Stomach (tissue), 9 donors: Measurements from ENCODE around the gene OCIAD1. TPM values are rescaled to one million over a fixed set of nuclear protein-coding genes. Genes with fewer than 3 reads are reported as not detected.

Experiments
- DNase-seq, 2 donors: peaks; one replicate each; pipeline versions ENCODE4 v3.0.0 to v3.0.0-alpha.2; 2013 to 2019
- H3K27ac ChIP-seq, 5 donors: fragments of 200-600 bp in 4 of 5; sonication (generic) in 4 of 5; one replicate each; pipeline ENCODE4 v1.5.1; 2013 to 2019; ENCODE audit warnings: mild to moderate bottlenecking in 1 of 5, moderate library complexity in 1 of 5
- H3K27me3 ChIP-seq, 3 donors: fragments of 200-600 bp; sonication (generic); one replicate each; pipeline ENCODE4 v1.5.1; 2017 to 2019; ENCODE audit warnings: mixed run types in 1 of 3
- H3K36me3 ChIP-seq, 4 donors: fragments of 200-600 bp; sonication (generic); 1 replicate in 3 of 4; 2 replicates in 1 of 4; pipeline ENCODE4 v1.5.1; 2016 to 2019
- H3K4me1 ChIP-seq, 4 donors: fragments of 200-600 bp; sonication (generic); one replicate each; pipeline ENCODE4 v1.5.1; 2016 to 2019
- H3K4me3 ChIP-seq, 4 donors: fragments of 200-600 bp; sonication (generic) in 3 of 4; one replicate each; pipeline ENCODE4 v1.5.1; 2016 to 2019; ENCODE audit warnings: mild to moderate bottlenecking in 1 of 4
- H3K9me3 ChIP-seq, 4 donors: fragments of 200-600 bp; sonication (generic); one replicate each; pipeline ENCODE4 v1.5.1; 2016 to 2019
- EP300 ChIP-seq: sonication (generic); formaldehyde crosslinking; IDR thresholded peaks from one replicate; pipeline ENCODE4 v1.6.1; 2017; ENCODE audit warnings: antibody characterized with exemption
- POLR2A ChIP-seq, 4 donors: fragments of 450-650 bp; IDR thresholded peaks; one replicate each; pipeline ENCODE4 v1.6.1; 2016; ENCODE audit warnings: antibody characterized with exemption in 4 of 4, control low read depth in 2 of 4, mild to moderate bottlenecking in 1 of 4, moderate library complexity in 1 of 4
- POLR2AphosphoS5 ChIP-seq, 3 donors: sonication (generic); formaldehyde crosslinking; IDR thresholded peaks; one replicate each; pipeline ENCODE4 v1.6.1; 2016; ENCODE audit warnings: antibody characterized with exemption in 3 of 3
- WGBS, 5 donors: extraction: QIAGEN DNeasy Blood & Tissue Kit in 3 of 5; methylation state at CpG; one replicate each; pipeline versions ENCODE4 v1.1.5 to v1.1.7; 2013 to 2018; 5-methylcytosine and 5-hydroxymethylcytosine counted together
- intact Hi-C: fragments of 100-400 bp; cut with DNase I; formaldehyde crosslinking; loops from one replicate; pipeline ENCODE4 v1.15.1; 2023; ENCODE audit warnings: low total_unique reads
- polyA plus RNA-seq, 3 donors: library from polyadenylated mRNA; stranded (reverse); fragments of 200-250 nt; gene quantifications; one replicate each; pipeline ENCODE4 v1.2.3, GENCODE V29; 2013
- total RNA-seq, 5 donors: library from RNA; depleted of rRNA; stranded (reverse); fragments of >200 nt; gene quantifications; one replicate each; pipeline versions ENCODE4 v1.1.0 to v1.2.3, GENCODE V29; 2014 to 2016
- TF ChIP-seq, protein P1 (sequence below), 7 experiments: fragments of 450-650 bp in 4 of 7; fragments of 200-600 bp in 3 of 7; sonication (generic) in 3 of 7; IDR thresholded peaks; one replicate each; pipeline ENCODE4 v1.5.1; 2016 to 2019; ENCODE audit warnings: antibody characterized with exemption in 7 of 7, control low read depth in 2 of 7, mild to moderate bottlenecking in 1 of 7
- donor health status: healthy with polysubstance abuse.
- donor health status: Bipolar disorder and iron deficiency.
- donor health status: healthy.

OCIAD1 gene
- total and polyA plus RNA-seq, 8 donors = 24.0 to 142 (median 85.5) TPM

DNA sequence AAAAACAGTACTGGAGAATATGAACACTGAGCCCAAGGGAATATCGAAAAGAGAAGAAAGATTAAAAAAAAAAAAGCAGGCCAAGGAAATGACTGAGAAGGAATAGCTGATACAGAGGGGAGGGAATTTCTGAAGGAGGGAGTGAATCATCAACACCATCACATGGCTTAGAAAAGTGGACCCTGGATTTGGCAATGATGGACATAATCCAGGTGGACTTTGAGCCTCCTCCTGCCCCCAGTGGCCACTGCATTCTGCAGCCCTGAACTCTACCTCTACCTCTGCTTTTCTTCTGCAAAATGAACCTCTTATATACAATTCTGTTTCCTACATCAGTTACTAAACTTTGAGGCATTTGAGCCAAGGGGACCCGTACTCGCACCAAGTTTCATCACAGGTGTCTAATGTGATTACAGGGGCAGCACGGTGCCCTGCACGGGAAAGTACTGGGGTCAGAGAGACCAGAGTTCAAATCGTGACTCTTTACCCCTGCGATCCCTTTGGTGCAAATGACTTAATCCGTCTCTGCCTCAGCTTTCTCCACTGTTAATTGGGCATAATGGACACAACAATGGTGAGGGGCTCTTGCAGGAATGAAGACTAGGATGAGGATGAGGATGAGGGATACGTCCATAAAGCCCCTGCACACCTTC is 74.6 kb downstream of the OCIAD1 start:
- TF ChIP-seq, protein P1, sequence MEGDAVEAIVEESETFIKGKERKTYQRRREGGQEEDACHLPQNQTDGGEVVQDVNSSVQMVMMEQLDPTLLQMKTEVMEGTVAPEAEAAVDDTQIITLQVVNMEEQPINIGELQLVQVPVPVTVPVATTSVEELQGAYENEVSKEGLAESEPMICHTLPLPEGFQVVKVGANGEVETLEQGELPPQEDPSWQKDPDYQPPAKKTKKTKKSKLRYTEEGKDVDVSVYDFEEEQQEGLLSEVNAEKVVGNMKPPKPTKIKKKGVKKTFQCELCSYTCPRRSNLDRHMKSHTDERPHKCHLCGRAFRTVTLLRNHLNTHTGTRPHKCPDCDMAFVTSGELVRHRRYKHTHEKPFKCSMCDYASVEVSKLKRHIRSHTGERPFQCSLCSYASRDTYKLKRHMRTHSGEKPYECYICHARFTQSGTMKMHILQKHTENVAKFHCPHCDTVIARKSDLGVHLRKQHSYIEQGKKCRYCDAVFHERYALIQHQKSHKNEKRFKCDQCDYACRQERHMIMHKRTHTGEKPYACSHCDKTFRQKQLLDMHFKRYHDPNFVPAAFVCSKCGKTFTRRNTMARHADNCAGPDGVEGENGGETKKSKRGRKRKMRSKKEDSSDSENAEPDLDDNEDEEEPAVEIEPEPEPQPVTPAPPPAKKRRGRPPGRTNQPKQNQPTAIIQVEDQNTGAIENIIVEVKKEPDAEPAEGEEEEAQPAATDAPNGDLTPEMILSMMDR (IDR thresholded peaks at IDR 0.05) = no peak
- peak in 1 of 3 donors; percentile 62 for TF ChIP-seq POLR2AphosphoS5 (IDR thresholded peaks at IDR 0.05)
- no peaks in the 10 kb centered on the region for H3K9me3 ChIP-seq
- peak overlapping the region in 4 of 5 donors; percentile 14 to 91 (median 82) for H3K27ac ChIP-seq
- peaks cover 0 to 37% (median 21%) of the 10 kb centered on the region in 4 donors for H3K36me3 ChIP-seq
- H3K27me3 ChIP-seq = no peaks in the 10 kb centered on the region
- intact Hi-C loops = no loop called here
- H3K4me1 ChIP-seq = peaks cover 4 to 39% (median 30%) of the 10 kb centered on the region in 4 donors
- DNase-seq = peak; percentile 31 to 57
- H3K4me3 ChIP-seq = peak overlapping the region; percentile 61 to 79 (median 68)
- 43 to 61% (median 51%) methylated on average over 9 of the region's 9 CpGs for WGBS, 5 donors

DNA sequence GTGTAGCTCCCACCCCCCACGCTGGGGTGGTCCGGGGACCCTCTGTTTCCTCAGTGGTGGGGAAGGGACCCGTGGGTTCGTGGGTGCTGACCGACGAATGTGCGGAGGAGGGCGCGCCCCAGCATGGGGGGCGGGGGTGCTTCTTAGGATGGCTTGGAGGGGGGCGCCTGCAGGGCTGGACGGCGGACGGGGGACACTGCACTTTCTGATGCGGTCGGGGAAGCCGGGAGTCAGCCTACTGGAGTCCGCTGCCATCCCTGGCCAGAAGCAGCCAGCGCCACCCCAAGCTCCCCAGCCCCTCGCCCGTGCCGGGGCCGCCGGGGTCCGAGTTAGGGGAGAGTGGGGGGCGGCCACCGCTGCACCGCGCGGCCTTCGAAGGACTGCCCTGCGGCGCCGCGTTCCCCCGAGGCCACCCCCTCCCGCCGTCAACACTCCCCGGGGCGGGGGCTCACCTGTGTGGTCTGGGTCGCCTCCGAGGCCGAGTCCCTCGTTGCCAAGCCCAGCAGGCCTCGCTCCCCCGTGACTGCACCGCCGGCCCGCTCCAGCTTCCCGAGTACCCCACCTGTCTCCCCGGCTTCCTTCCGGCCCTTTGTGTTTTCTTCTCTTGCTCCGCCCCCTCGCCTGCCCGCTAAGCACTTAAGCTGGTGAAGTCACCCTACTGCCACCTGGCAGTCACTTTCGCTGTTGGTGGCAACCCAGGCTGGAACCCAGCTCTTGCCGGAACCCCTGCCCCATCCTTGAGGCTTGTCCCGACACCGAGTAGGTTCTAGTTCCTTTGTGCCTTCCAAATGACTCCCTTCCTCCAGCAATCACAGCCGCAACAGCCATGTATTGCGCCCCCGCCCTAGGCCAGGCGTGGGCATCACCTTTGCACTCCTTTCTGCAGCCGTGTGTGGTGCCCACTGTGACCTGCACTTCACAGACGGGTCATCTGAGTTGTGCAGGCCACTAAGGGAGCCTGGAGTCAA is 75.6 kb downstream of the OCIAD1 start, which contains the start of gene OCIAD2:
OCIAD2 (minus strand) TSS at position 569 of the 968 bp plus-strand sequence. CDS start 2,225 bp downstream, outside the sequence.
- DNase-seq = peak; percentile 84 to 94
- peaks cover 0 to 28% (median 13%) of the 10 kb centered on the region in 4 donors for H3K36me3 ChIP-seq
- H3K9me3 ChIP-seq = no peaks in the 10 kb centered on the region
- H3K27me3 ChIP-seq = no peaks in the 10 kb centered on the region
- TF ChIP-seq, protein P1 (IDR thresholded peaks at IDR 0.05) = peak in 2 of 7 experiments; percentile 12 to 24
- TF ChIP-seq POLR2A (IDR thresholded peaks at IDR 0.05) (peak in 1 of 4 donors; percentile 54), POLR2AphosphoS5 (IDR thresholded peaks at IDR 0.05) (peak in 2 of 3 donors; percentile 82 to 88), EP300 (no peak)
- WGBS, 5 donors = 4 to 11% (median 5%) methylated on average over 34 to 65 of the region's 65 CpGs
- peaks cover 4 to 39% (median 30%) of the 10 kb centered on the region in 4 donors for H3K4me1 ChIP-seq
- intact Hi-C loops = no loop called here
- H3K4me3 ChIP-seq = peak within 1 kb of the TSS; percentile 61 to 79 (median 68)
- peak within 1 kb of the TSS; percentile 74 to 91 (median 82) for H3K27ac ChIP-seq

DNA sequence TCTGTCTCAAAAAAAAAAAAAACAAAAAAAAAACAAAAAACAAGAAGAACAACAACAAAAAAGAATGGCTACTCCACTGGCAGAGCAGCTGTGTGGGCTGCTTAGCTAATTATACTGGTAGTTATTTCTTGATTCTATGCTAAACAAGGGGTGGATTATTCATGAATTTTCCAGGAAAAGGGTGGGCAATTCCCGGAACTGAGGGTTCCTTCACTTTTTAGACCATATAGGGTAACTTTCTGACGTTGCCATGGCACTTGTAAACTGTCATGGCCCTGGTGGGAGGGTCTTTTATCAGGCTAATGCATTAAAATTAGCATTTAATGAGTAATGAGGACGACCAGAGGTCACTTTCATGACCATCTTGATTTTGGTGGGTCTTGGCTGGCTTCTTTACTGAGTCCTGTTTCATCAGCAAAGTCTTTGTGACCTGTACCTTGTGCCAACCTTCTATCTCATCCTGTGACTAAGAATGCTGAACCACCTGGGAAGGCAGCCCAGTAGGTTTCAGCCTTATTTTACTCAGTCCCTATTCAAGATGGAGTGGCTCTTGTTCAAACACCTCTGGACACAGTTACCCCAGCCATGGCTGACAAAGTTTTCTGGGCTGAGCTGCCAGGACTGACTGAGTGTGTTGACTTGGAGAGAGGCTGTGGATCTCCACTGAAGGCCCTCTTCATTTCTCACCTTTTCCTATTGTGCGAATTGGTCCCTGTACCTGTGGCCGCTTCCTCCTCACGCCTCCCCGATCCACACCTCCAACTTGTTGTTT is 77.0 kb downstream of the OCIAD1 start:
- WGBS, 5 donors = 86 to 98% (median 91%) methylated on average over 7 of the region's 7 CpGs
- no peak for DNase-seq

More for the DNA sequence above, 77.0 kb downstream of the OCIAD1 start:
- peaks cover 0 to 14% (median 4%) of the 10 kb centered on the region in 4 donors for H3K36me3 ChIP-seq
- no peaks in the 10 kb centered on the region for H3K27me3 ChIP-seq
- no peaks in the 10 kb centered on the region for H3K9me3 ChIP-seq
- TF ChIP-seq, protein P1 (IDR thresholded peaks at IDR 0.05) = no peak
- TF ChIP-seq POLR2A (IDR thresholded peaks at IDR 0.05) (no peak), EP300 (no peak), POLR2AphosphoS5 (IDR thresholded peaks at IDR 0.05) (no peak)
- intact Hi-C loops = no loop called here
- no peak overlapping the region for H3K4me3 ChIP-seq
- peaks cover 4 to 39% (median 23%) of the 10 kb centered on the region in 4 donors for H3K4me1 ChIP-seq
- H3K27ac ChIP-seq = no peak overlapping the region
